Measurements from ENCODE around the gene SELPLG.
"Not testable (repeated sequence)": the region's sequence is repeated elsewhere in the genome, so short reads cannot be mapped to it uniquely, and the experiment has no call there.

SELPLG gene

GRCh38 chr12:108589028-108589839 lies 44.5 kb downstream of the SELPLG start:
- no peak for DNase-seq (ENCODE audit: low read depth)

GRCh38 chr12:108587826-108588225 lies 45.9 kb downstream of the SELPLG start:
- no peak for DNase-seq (ENCODE audit: low read depth)

GRCh38 chr12:108586306-108586705 lies 47.4 kb downstream of the SELPLG start:
- no peak for DNase-seq (ENCODE audit: low read depth)

GRCh38 chr12:108585864-108586263 lies 47.8 kb downstream of the SELPLG start:
- no peak for DNase-seq (ENCODE audit: low read depth)

- no peak for DNase-seq (ENCODE audit: low read depth)
Observed at GRCh38 chr12:108584456-108585065, 49.1 kb downstream of the SELPLG start.

GRCh38 chr12:108583991-108584390 lies 49.7 kb downstream of the SELPLG start:
- DNase-seq (ENCODE audit: low read depth), result no peak

GRCh38 chr12:108582978-108583770 lies 50.5 kb downstream of the SELPLG start:
- DNase-seq (ENCODE audit: low read depth), result no peak

- DNase-seq (ENCODE audit: low read depth), result no peak
Observed at GRCh38 chr12:108582509-108582908, 51.2 kb downstream of the SELPLG start.

GRCh38 chr12:108581311-108582227 lies 52.1 kb downstream of the SELPLG start:
- no peak for DNase-seq (ENCODE audit: low read depth)

- no peak for DNase-seq (ENCODE audit: low read depth)
Observed at GRCh38 chr12:108580531-108580930, 53.2 kb downstream of the SELPLG start.

GRCh38 chr12:108578813-108579212 lies 54.9 kb downstream of the SELPLG start:
- no peak for DNase-seq (ENCODE audit: low read depth)

GRCh38 chr12:108578264-108578663 lies 55.4 kb downstream of the SELPLG start:
- DNase-seq (ENCODE audit: low read depth), result no peak

- DNase-seq (ENCODE audit: low read depth), result no peak
Observed at GRCh38 chr12:108577458-108577857, 56.2 kb downstream of the SELPLG start.

- DNase-seq (ENCODE audit: low read depth), result no peak
Observed at GRCh38 chr12:108576660-108577234, 56.9 kb downstream of the SELPLG start.

GRCh38 chr12:108575199-108575912 lies 58.3 kb downstream of the SELPLG start:
- DNase-seq (ENCODE audit: low read depth), result no peak

GRCh38 chr12:108574276-108574675 lies 59.4 kb downstream of the SELPLG start:
- DNase-seq (ENCODE audit: low read depth), result not testable (repeated sequence)

GRCh38 chr12:108573317-108573716 lies 60.4 kb downstream of the SELPLG start:
- DNase-seq (ENCODE audit: low read depth), result no peak

GRCh38 chr12:108572166-108572790 lies 61.4 kb downstream of the SELPLG start:
- no peak for DNase-seq (ENCODE audit: low read depth)
